ENCODE results near the gene MPP1. TPM values are rescaled to one million over a fixed set of nuclear protein-coding genes. Genes with fewer than 3 reads are reported as not detected.

Gene MPP1
- total and polyA plus RNA-seq, 9 of the 15 experiments (the other 6 are each of a cell fraction or from before 2014, with no cell fraction given), result 227 to 395 (median 283) TPM

GRCh38 chrX:154762537-154763296, 42.6 kb downstream of the MPP1 start, which contains the start of gene DKC1 (continued):
- peak; percentile 44 for TF ChIP-seq HNRNPLL (IDR thresholded peaks at IDR 0.05; ENCODE audit: low read depth, low read length, poor library complexity, severe bottlenecking)
- no peak for TF ChIP-seq BMI1 (IDR thresholded peaks at IDR 0.05; ENCODE audit: low read length)
- TF ChIP-seq IRF9 (tag; IDR thresholded peaks at IDR 0.05), result no peak
- no peak for TF ChIP-seq ZBTB8A (IDR thresholded peaks at IDR 0.05; ENCODE audit: partially characterized antibody)
- peak in 1 of 2 experiments; percentile 31; a peak in 1 of 4 replicates for TF ChIP-seq TRIM24 (IDR thresholded peaks at IDR 0.05)
- TF ChIP-seq SIN3B (IDR thresholded peaks at IDR 0.05; ENCODE audit: low read depth), result no peak
- TF ChIP-seq NFXL1 (CRISPR knock-in tag; IDR thresholded peaks at IDR 0.05), result no peak
- TF ChIP-seq ZNF121 (CRISPR knock-in tag; conservative IDR thresholded peaks at IDR 0.05), result no peak
- no peak for TF ChIP-seq ZNF184 (CRISPR knock-in tag; IDR thresholded peaks at IDR 0.05)
- TF ChIP-seq RBM25 (IDR thresholded peaks at IDR 0.05; ENCODE audit: low read depth, low read length, severe bottlenecking), result peak; percentile 42
- no peak for TF ChIP-seq MCM3 (IDR thresholded peaks at IDR 0.05)
- no peak for TF ChIP-seq NONO (IDR thresholded peaks at IDR 0.05; ENCODE audit: low read depth in 2 of 2, low read length in 1 of 2)
- no peak for TF ChIP-seq ZNF347 (CRISPR knock-in tag; IDR thresholded peaks at IDR 0.05; ENCODE audit: low read depth)
- TF ChIP-seq RBM22 (IDR thresholded peaks at IDR 0.05; ENCODE audit: low read depth, low read length, poor library complexity, severe bottlenecking), result peak; percentile 77
- no peak for TF ChIP-seq RCOR1 (IDR thresholded peaks at IDR 0.05; ENCODE audit: borderline replicate concordance in 1 of 2, low read depth in 2 of 2, low read length in 2 of 2)
- TF ChIP-seq MLLT1 (IDR thresholded peaks at IDR 0.05), result peak in 1 of 2 experiments; percentile 17; a peak in 1 of 4 replicates
- TF ChIP-seq CCNT2 (IDR thresholded peaks at IDR 0.05; ENCODE audit: borderline replicate concordance, extremely low read depth, insufficient read length, low read depth, low read length), result peak; percentile 81
- TF ChIP-seq SAP30 (IDR thresholded peaks at IDR 0.05; ENCODE audit: borderline replicate concordance, insufficient read depth, low read depth, low read length, poor library complexity, severe bottlenecking), result peak; percentile 27
- no peak for TF ChIP-seq ZNF695 (CRISPR knock-in tag; IDR thresholded peaks at IDR 0.05)
- TF ChIP-seq ETV1 (tag; conservative IDR thresholded peaks at IDR 0.05; ENCODE audit: low read depth), result peak; percentile 5; the same call in 1 of the 2 replicates
- peak; percentile 33 for TF ChIP-seq FUS (optimal IDR thresholded peaks at IDR 0.05; ENCODE audit: low read depth, low read length)
- TF ChIP-seq KLF13 (tag; IDR thresholded peaks at IDR 0.05; ENCODE audit: borderline replicate concordance, low read depth), result peak; percentile 91; the same call in 1 of the 2 replicates
- TF ChIP-seq CREB5 (CRISPR knock-in tag; IDR thresholded peaks at IDR 0.05), result no peak
- TF ChIP-seq JUNB (CRISPR knock-in tag; conservative IDR thresholded peaks at IDR 0.05), result no peak
